ENCODE data around the gene TTC21B.

Gene TTC21B

GRCh38 chr2:165897074-165897473, 56.5 kb downstream of the TTC21B start:
- CTCF ChIA-PET: interaction anchor here (1.0 kb wide), 1 partner anchor 11 kb away, joined by 3 read pairs; no protein-coding TSS in a partner anchor
- POLR2A ChIA-PET: no interaction called here
- TF ChIP-seq CTCF (IDR thresholded peaks at IDR 0.05; ENCODE audit: control extremely low read depth, extremely low read depth, low read depth, missing control alignments): no peak
- no peak for DNase-seq (ENCODE audit: extremely low spot score)

DNA sequence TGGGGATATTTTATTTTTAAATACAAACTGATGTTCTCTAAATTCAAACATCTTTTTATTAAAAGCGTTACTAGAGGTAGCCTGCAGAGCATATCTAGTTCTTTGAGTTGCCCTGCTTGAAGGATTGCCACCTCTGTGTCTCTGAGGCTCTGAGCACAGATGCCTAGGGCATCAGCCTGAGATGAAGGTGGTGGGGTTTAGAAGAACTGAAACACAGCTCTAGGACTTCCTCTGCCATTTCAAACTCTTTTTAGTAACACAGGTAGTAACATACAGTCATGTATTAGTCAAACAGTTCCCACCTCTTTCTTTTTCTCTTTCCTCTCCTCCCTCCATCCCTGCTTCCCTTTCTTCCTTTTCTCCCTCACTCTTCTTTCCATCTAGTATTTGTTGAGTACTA, 57.6 kb downstream of the TTC21B start:
- CTCF ChIA-PET: interaction anchor here (1.0 kb wide), 1 partner anchor 10 kb away, joined by 3 read pairs; no protein-coding TSS in a partner anchor
- POLR2A ChIA-PET: no interaction called here
- DNase-seq (ENCODE audit: extremely low spot score): peak; percentile 28
- no peak for TF ChIP-seq CTCF (IDR thresholded peaks at IDR 0.05; ENCODE audit: control extremely low read depth, extremely low read depth, low read depth, missing control alignments)

DNA sequence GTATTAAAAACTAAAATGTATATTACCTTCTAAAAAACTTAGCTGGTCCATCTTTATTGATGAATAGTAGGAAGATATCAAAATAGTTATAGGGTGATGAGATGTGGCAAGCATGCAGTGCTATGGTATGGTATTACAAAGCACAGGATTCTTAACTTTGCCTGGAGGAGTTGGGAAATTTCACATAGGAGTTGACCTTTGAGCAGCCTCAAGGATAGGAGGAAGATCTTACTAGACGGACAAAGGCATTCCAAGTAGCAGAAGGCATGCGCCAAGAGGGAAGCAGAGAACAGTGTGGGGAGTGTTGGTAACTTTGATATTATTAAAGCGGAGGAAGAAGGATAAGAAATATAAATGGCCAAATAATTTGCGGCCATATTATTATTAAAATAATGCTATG, 60.0 kb downstream of the TTC21B start:
- DNase-seq (ENCODE audit: extremely low spot score): no peak
- ChIA-PET CTCF (interaction anchor here (1.8 kb wide), 1 partner anchor 19 kb away, joined by 6 read pairs; no protein-coding TSS in a partner anchor), POLR2A (no interaction called here)
- TF ChIP-seq CTCF (IDR thresholded peaks at IDR 0.05; ENCODE audit: control extremely low read depth, extremely low read depth, low read depth, missing control alignments): no peak

GRCh38 chr2:165892526-165892925, 61.0 kb downstream of the TTC21B start:
- no peak for DNase-seq (ENCODE audit: extremely low spot score)
- TF ChIP-seq CTCF (IDR thresholded peaks at IDR 0.05; ENCODE audit: control extremely low read depth, extremely low read depth, low read depth, missing control alignments): no peak
- POLR2A ChIA-PET: no interaction called here
- CTCF ChIA-PET: interaction anchor here (1.1 to 2.0 kb wide), 3 partner anchors 9 to 11 kb away, joined by 3 to 8 read pairs (median 6); no protein-coding TSS in a partner anchor

GRCh38 chr2:165891943-165892342, 61.6 kb downstream of the TTC21B start:
- TF ChIP-seq CTCF (IDR thresholded peaks at IDR 0.05; ENCODE audit: control extremely low read depth, extremely low read depth, low read depth, missing control alignments): no peak

DNA sequence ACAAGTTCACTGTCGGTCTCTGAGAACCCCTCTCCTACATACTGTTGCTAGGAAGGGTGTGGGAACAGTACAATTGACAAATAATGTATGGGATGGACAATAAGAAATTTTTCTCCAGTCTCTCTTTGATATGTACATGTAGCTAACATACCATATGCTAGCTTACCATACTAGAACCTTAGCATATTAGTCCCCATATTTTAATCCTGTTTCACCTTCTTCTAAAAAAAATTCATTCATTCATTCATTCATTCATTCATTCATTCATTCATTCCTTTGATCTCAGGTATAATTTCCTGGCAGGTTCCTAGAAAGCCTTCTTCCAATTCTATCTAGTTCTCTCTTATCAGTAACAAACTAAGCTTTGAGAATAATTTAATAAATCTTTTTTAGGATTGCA, 62.2 kb downstream of the TTC21B start:
- ChIA-PET POLR2A (no interaction called here), CTCF (interaction anchor here (0.7 to 2.0 kb wide), 5 partner anchors 8 to 17 kb away, joined by 3 to 8 read pairs (median 4); no protein-coding TSS in a partner anchor)
- TF ChIP-seq CTCF (IDR thresholded peaks at IDR 0.05; ENCODE audit: control extremely low read depth, extremely low read depth, low read depth, missing control alignments): no peak
- DNase-seq (ENCODE audit: extremely low spot score): no peak

More at GRCh38 chr2:165891943-165892342, 61.6 kb downstream of the TTC21B start:
- CTCF ChIA-PET: interaction anchor here (0.7 to 2.0 kb wide), 5 partner anchors 9 to 17 kb away, joined by 3 to 8 read pairs (median 4); no protein-coding TSS in a partner anchor
- POLR2A ChIA-PET: no interaction called here
- DNase-seq (ENCODE audit: extremely low spot score): no peak
